RWPE2 (cell line): ENCODE measurements around the gene TNS3.

Experiments
- ATAC-seq: fragments of 200-7000 bp; cut with Tn5 transposase; 3 replicates; pipeline ENCODE4 v1.9.1; 2021; ENCODE audit warnings: low read depth
- DNase-seq: peaks from one replicate; pipeline ENCODE4 v3.0.0-alpha.2; 2020; ENCODE audit warnings: low spot score
- H3K27ac ChIP-seq: fragments of 450-650 bp; 2 replicates; pipeline ENCODE4 v1.5.1; 2017; ENCODE audit warnings: mild to moderate bottlenecking; ENCODE audit not compliant: poor library complexity, severe bottlenecking
- H3K27me3 ChIP-seq: fragments of 250-450 bp; sonication (Bioruptor Pico); 2 replicates; pipeline ENCODE4 v1.5.1; 2021; ENCODE audit warnings: mild to moderate bottlenecking, moderate library complexity; ENCODE audit not compliant: insufficient read depth, poor library complexity, severe bottlenecking
- H3K36me3 ChIP-seq: fragments of 250-450 bp; sonication (Bioruptor Pico); 2 replicates; pipeline ENCODE4 v1.5.1; 2020; ENCODE audit warnings: low read depth, mild to moderate bottlenecking, moderate library complexity
- H3K4me1 ChIP-seq: fragments of 250-450 bp; sonication (Bioruptor Pico); 2 replicates; pipeline ENCODE4 v1.5.1; 2021; ENCODE audit warnings: mild to moderate bottlenecking, moderate library complexity; ENCODE audit not compliant: insufficient read depth, poor library complexity, severe bottlenecking
- H3K4me3 ChIP-seq: fragments of 250-450 bp; sonication (Bioruptor Pico); 2 replicates; pipeline ENCODE4 v1.5.1; 2021; ENCODE audit warnings: mild to moderate bottlenecking, moderate library complexity; ENCODE audit not compliant: severe bottlenecking
- H3K9me3 ChIP-seq: fragments of 250-450 bp; sonication (Bioruptor Pico); 2 replicates; pipeline ENCODE4 v1.5.1; 2021; ENCODE audit warnings: mild to moderate bottlenecking, moderate library complexity; ENCODE audit not compliant: severe bottlenecking
- CTCF ChIP-seq: fragments of 450-650 bp; IDR thresholded peaks from one replicate; pipeline ENCODE4 v1.5.1; 2017; ENCODE audit warnings: mild to moderate bottlenecking, moderate library complexity; ENCODE audit not compliant: poor library complexity, severe bottlenecking

TNS3 gene

GRCh38 chr7:47344171-47344955 lies 237.5 kb downstream of the TNS3 start:
- Histone ChIP-seq H3K27ac (no peak overlapping the region), H3K9me3 (no peaks in the 10 kb centered on the region), H3K4me3 (no peak overlapping the region), H3K4me1 (no peaks in the 10 kb centered on the region), H3K36me3 (peaks cover 23% of the 10 kb centered on the region), H3K27me3 (no peaks in the 10 kb centered on the region)
- no peak for TF ChIP-seq CTCF
- ATAC-seq (no peak), DNase-seq (no peak)

- Histone ChIP-seq H3K4me1 (no peaks in the 10 kb centered on the region), H3K27me3 (no peaks in the 10 kb centered on the region), H3K27ac (no peak overlapping the region), H3K9me3 (no peaks in the 10 kb centered on the region), H3K4me3 (no peak overlapping the region), H3K36me3 (peaks cover 23% of the 10 kb centered on the region)
- no peak for DNase-seq
- TF ChIP-seq CTCF: no peak
- no peak for ATAC-seq
Observed at GRCh38 chr7:47343061-47343455, 238.9 kb downstream of the TNS3 start.

GRCh38 chr7:47342296-47343060 lies 239.4 kb downstream of the TNS3 start:
- no peak for TF ChIP-seq CTCF
- ATAC-seq (no peak), DNase-seq (no peak)
- Histone ChIP-seq H3K27ac (no peak overlapping the region), H3K9me3 (no peaks in the 10 kb centered on the region), H3K4me1 (no peaks in the 10 kb centered on the region), H3K4me3 (no peak overlapping the region), H3K36me3 (peaks cover 23% of the 10 kb centered on the region), H3K27me3 (no peaks in the 10 kb centered on the region)

GRCh38 chr7:47340517-47340916 lies 241.4 kb downstream of the TNS3 start:
- Histone ChIP-seq H3K36me3 (peaks cover 19% of the 10 kb centered on the region), H3K9me3 (no peaks in the 10 kb centered on the region), H3K27ac (no peak overlapping the region), H3K27me3 (no peaks in the 10 kb centered on the region), H3K4me1 (peaks cover 8% of the 10 kb centered on the region), H3K4me3 (no peak overlapping the region)
- TF ChIP-seq CTCF: no peak
- DNase-seq (no peak), ATAC-seq (no peak)

- H3K9me3 ChIP-seq: no peaks in the 10 kb centered on the region
- peaks cover 8% of the 10 kb centered on the region for H3K4me1 ChIP-seq
- no peaks in the 10 kb centered on the region for H3K27me3 ChIP-seq
- ATAC-seq (no peak), DNase-seq (no peak)
- no peak for TF ChIP-seq CTCF
- no peak overlapping the region for H3K4me3 ChIP-seq
- no peak overlapping the region for H3K27ac ChIP-seq
- H3K36me3 ChIP-seq: peaks cover 19% of the 10 kb centered on the region
Observed at GRCh38 chr7:47338026-47338425, 243.9 kb downstream of the TNS3 start.
